Hepatocyte (in vitro differentiated cells): ENCODE data around the gene CATSPER3. TPM values are rescaled to one million over a fixed set of nuclear protein-coding genes. Genes with fewer than 3 reads are reported as not detected.

Source experiments
- DNase-seq: peaks from one replicate; pipeline ENCODE4 v3.0.0-alpha.2; 2016; ENCODE audit warnings: low spot score
- H2AFZ ChIP-seq: fragments of 200-600 bp; sonication (generic); 2 replicates; pipeline ENCODE4 v1.6.0; 2016; ENCODE audit warnings: antibody characterized with exemption, mild to moderate bottlenecking
- H3K27ac ChIP-seq: fragments of 200-600 bp; sonication (generic); 2 replicates; pipeline ENCODE4 v1.5.1; 2016; ENCODE audit warnings: mild to moderate bottlenecking
- H3K27me3 ChIP-seq: fragments of 200-600 bp; sonication (generic); 2 replicates; pipeline ENCODE4 v1.6.1; 2016
- H3K36me3 ChIP-seq: fragments of 200-600 bp; sonication (generic); replicated peaks from 2 replicates; pipeline ENCODE4 v1.5.1; 2016; ENCODE audit warnings: low read depth; ENCODE audit not compliant: insufficient read depth
- H3K4me1 ChIP-seq: fragments of 200-600 bp; sonication (generic); 2 replicates; pipeline ENCODE4 v1.5.1; 2016; ENCODE audit warnings: mild to moderate bottlenecking, moderate library complexity; ENCODE audit not compliant: insufficient read depth
- H3K4me2 ChIP-seq: fragments of 200-600 bp; sonication (generic); 2 replicates; pipeline ENCODE4 v1.6.0; 2016
- H3K4me3 ChIP-seq: fragments of 200-600 bp; sonication (generic); 2 replicates; pipeline ENCODE4 v1.5.1; 2016; ENCODE audit warnings: mild to moderate bottlenecking
- H3K79me2 ChIP-seq: fragments of 200-600 bp; sonication (generic); 2 replicates; pipeline ENCODE4 v1.6.0; 2017; ENCODE audit warnings: mild to moderate bottlenecking
- H3K9me2 ChIP-seq: fragments of 200-600 bp; sonication (generic); replicated peaks from 2 replicates; pipeline ENCODE4 v1.6.0; 2017; ENCODE audit warnings: mild to moderate bottlenecking; ENCODE audit not compliant: insufficient read depth
- H3K9me3 ChIP-seq: fragments of 200-600 bp; sonication (generic); 2 replicates; pipeline ENCODE4 v1.5.1; 2016; ENCODE audit warnings: low read depth, mild to moderate bottlenecking
- H4K20me1 ChIP-seq: fragments of 200-600 bp; sonication (generic); 2 replicates; pipeline ENCODE4 v1.6.0; 2016; ENCODE audit warnings: mild to moderate bottlenecking; ENCODE audit not compliant: insufficient read depth, poor library complexity, severe bottlenecking
- EZH2 ChIP-seq: fragments of 200-600 bp; sonication (generic); IDR thresholded peaks from 2 replicates; pipeline ENCODE4 v1.6.1; 2016; ENCODE audit warnings: antibody characterized with exemption, mild to moderate bottlenecking, borderline replicate concordance
- EZH2phosphoT487 ChIP-seq: fragments of 200-600 bp; sonication (generic); IDR thresholded peaks from one replicate; pipeline ENCODE4 v1.6.1; 2018; ENCODE audit warnings: antibody characterized with exemption, mild to moderate bottlenecking, low read depth, moderate library complexity; ENCODE audit not compliant: unreplicated experiment, severe bottlenecking
- WGBS: methylation state at CpG from one replicate; pipeline ENCODE4 v1.1.6; 2016; ENCODE audit warnings: low lambda C conversion rate; ENCODE audit errors: missing lambda C conversion rate; 5-methylcytosine and 5-hydroxymethylcytosine counted together
- polyA plus RNA-seq: library from polyadenylated mRNA; unstranded; fragments of >200 nt; fragmentation: Nextera tagmentation; extraction: Ambion mirVana; gene quantifications from 2 replicates; pipeline ENCODE4 v1.2.1, GENCODE V29; 2016
- total RNA-seq: library from RNA; depleted of rRNA; stranded (reverse); fragments of >200 nt; gene quantifications from 2 replicates; pipeline ENCODE4 v1.2.3, GENCODE V29; 2014
- TF ChIP-seq, protein P1 (sequence below): fragments of 200-600 bp; sonication (generic); IDR thresholded peaks from 2 replicates; pipeline ENCODE4 v1.5.1; 2016; ENCODE audit warnings: antibody characterized with exemption, mild to moderate bottlenecking; ENCODE audit not compliant: poor library complexity

The CATSPER3 gene
- total and polyA plus RNA-seq, 2 experiments from 2014 or later = 0.59 TPM; not detected in 1

DNA sequence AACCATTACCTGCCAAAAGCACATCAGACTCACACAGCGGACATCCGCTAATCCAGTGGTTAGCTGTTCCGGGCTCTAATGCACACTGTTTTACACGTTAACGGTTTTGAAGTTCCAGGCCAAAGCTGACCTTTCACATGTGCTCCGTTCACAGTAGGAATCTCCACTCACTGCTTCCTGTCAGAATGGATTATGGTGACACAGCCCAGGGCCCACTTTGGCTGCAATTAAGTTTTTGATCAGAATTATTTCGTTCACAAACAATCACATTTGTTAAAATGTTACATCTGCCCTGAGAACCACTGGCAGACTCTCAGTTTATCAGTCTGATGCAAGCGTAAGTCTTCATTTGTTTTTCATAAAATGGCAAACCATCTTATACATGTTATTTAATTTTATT is 30.2 kb upstream of the CATSPER3 start:
- H3K27me3 ChIP-seq = no peaks in the 10 kb centered on the region
- no peaks in the 10 kb centered on the region for H3K9me3 ChIP-seq
- H3K27ac ChIP-seq = no peak overlapping the region
- no peak overlapping the region for H3K4me3 ChIP-seq
- H2AFZ ChIP-seq = no peak overlapping the region
- H3K36me3 ChIP-seq = peaks cover 3% of the 10 kb centered on the region
- no peaks in the 10 kb centered on the region for H3K4me1 ChIP-seq
- H3K9me2 ChIP-seq = no peaks in the 10 kb centered on the region
- no peak for DNase-seq
- no peaks in the 10 kb centered on the region for H3K79me2 ChIP-seq
- WGBS = 66% methylated on average over 8 of the region's 8 CpGs
- TF ChIP-seq, protein P1, sequence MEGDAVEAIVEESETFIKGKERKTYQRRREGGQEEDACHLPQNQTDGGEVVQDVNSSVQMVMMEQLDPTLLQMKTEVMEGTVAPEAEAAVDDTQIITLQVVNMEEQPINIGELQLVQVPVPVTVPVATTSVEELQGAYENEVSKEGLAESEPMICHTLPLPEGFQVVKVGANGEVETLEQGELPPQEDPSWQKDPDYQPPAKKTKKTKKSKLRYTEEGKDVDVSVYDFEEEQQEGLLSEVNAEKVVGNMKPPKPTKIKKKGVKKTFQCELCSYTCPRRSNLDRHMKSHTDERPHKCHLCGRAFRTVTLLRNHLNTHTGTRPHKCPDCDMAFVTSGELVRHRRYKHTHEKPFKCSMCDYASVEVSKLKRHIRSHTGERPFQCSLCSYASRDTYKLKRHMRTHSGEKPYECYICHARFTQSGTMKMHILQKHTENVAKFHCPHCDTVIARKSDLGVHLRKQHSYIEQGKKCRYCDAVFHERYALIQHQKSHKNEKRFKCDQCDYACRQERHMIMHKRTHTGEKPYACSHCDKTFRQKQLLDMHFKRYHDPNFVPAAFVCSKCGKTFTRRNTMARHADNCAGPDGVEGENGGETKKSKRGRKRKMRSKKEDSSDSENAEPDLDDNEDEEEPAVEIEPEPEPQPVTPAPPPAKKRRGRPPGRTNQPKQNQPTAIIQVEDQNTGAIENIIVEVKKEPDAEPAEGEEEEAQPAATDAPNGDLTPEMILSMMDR = no peak
- TF ChIP-seq EZH2phosphoT487 (no peak), EZH2 (no peak)
- no peak overlapping the region for H3K4me2 ChIP-seq
- H4K20me1 ChIP-seq = no peaks in the 10 kb centered on the region

DNA sequence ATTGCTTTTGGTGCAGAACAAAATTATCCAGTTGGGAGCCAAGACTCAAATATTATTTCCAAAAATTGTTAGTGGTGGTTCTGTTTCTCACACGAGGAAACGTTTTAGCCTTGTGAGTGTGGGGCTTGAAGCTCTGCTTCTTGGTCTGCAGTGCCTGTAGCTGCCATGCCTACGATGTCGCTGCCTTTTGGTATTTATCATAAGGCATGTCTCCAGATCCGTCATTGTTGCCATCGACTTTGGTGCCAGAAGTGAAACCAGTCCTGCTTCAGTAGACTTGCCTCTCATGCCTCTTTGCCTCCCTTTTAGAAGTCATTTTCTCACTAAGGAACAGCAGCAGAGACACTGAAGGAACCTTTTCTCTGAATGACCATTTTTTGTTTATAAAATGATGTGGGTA is 29.7 kb upstream of the CATSPER3 start:
- Histone ChIP-seq H3K4me2 (no peak overlapping the region), H3K27me3 (no peaks in the 10 kb centered on the region), H3K27ac (no peak overlapping the region), H2AFZ (no peak overlapping the region), H3K9me3 (no peaks in the 10 kb centered on the region), H3K4me3 (no peak overlapping the region), H3K4me1 (no peaks in the 10 kb centered on the region), H3K9me2 (no peaks in the 10 kb centered on the region), H4K20me1 (no peaks in the 10 kb centered on the region), H3K36me3 (peaks cover 3% of the 10 kb centered on the region), H3K79me2 (no peaks in the 10 kb centered on the region)
- no peak for DNase-seq
- WGBS = 60% methylated on average over 6 of the region's 6 CpGs
- TF ChIP-seq, protein P1 = no peak
- TF ChIP-seq EZH2 (no peak), EZH2phosphoT487 (no peak)

DNA sequence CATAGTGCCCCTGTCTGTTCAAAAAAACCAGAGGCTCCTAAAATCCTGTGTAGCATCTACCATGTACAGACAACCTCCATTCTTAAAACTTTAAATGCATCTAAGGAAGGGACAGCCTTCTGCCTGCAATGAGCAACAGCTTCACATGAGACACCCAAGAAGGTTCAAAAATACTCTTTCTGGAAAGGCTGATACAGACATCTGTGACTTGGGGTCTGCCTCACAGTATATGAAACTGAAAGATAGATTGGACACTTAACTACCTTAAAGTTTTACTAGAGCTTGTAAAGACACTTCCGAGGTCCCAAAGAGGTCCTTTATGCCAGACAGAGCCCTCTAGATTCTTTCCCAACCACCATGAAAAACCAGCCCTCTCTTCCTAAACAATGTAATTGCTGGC is 28.2 kb upstream of the CATSPER3 start:
- no peak overlapping the region for H3K27ac ChIP-seq
- no peaks in the 10 kb centered on the region for H3K36me3 ChIP-seq

More for the DNA sequence above, 28.2 kb upstream of the CATSPER3 start:
- H3K4me2 ChIP-seq = no peak overlapping the region
- H3K9me3 ChIP-seq = no peaks in the 10 kb centered on the region
- WGBS = 71% methylated on average over 1 of the region's 1 CpG
- no peak overlapping the region for H2AFZ ChIP-seq
- no peaks in the 10 kb centered on the region for H3K4me1 ChIP-seq
- H4K20me1 ChIP-seq = no peaks in the 10 kb centered on the region
- no peaks in the 10 kb centered on the region for H3K9me2 ChIP-seq
- no peak overlapping the region for H3K4me3 ChIP-seq
- no peak for DNase-seq
- H3K27me3 ChIP-seq = no peaks in the 10 kb centered on the region
- no peak for TF ChIP-seq EZH2
- no peak for TF ChIP-seq EZH2phosphoT487
- TF ChIP-seq, protein P1 = no peak
- no peaks in the 10 kb centered on the region for H3K79me2 ChIP-seq
